HFF-Myc (cell line): ENCODE measurements around the gene AUNIP.

Experiments used
- DNase-seq: peaks from one replicate; pipeline ENCODE4 v3.0.0-alpha.2; 2011; ENCODE audit warnings: low read depth; ENCODE audit errors: extremely low read depth
- H3K4me3 ChIP-seq: replicated peaks from 2 replicates; pipeline ENCODE4 v1.5.1; 2011; ENCODE audit warnings: low read depth, mild to moderate bottlenecking, control low read depth, low read length
- TF ChIP-seq, protein P1 (sequence below): IDR thresholded peaks from 2 replicates; pipeline ENCODE4 v1.5.1; 2012; ENCODE audit warnings: mild to moderate bottlenecking, low read depth, low read length, control low read depth; ENCODE audit errors: missing control alignments

The AUNIP gene

GRCh38 chr1:25784575-25785051, 74.6 kb downstream of the AUNIP start:
- no peak overlapping the region for H3K4me3 ChIP-seq
- TF ChIP-seq, protein P1, sequence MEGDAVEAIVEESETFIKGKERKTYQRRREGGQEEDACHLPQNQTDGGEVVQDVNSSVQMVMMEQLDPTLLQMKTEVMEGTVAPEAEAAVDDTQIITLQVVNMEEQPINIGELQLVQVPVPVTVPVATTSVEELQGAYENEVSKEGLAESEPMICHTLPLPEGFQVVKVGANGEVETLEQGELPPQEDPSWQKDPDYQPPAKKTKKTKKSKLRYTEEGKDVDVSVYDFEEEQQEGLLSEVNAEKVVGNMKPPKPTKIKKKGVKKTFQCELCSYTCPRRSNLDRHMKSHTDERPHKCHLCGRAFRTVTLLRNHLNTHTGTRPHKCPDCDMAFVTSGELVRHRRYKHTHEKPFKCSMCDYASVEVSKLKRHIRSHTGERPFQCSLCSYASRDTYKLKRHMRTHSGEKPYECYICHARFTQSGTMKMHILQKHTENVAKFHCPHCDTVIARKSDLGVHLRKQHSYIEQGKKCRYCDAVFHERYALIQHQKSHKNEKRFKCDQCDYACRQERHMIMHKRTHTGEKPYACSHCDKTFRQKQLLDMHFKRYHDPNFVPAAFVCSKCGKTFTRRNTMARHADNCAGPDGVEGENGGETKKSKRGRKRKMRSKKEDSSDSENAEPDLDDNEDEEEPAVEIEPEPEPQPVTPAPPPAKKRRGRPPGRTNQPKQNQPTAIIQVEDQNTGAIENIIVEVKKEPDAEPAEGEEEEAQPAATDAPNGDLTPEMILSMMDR, result no peak
- DNase-seq, result no peak
